B cell (primary cell): Measurements from ENCODE around the gene INAFM2. TPM values are rescaled to one million over a fixed set of nuclear protein-coding genes. Genes with fewer than 3 reads are reported as not detected.

Experiments
- ATAC-seq: fragments of 200-7000 bp; cut with Tn5 transposase; one replicate; pipeline ENCODE4 v1.10.0; 2021; ENCODE audit warnings: low read depth, mild to moderate bottlenecking, moderate number of reproducible peaks, moderate library complexity
- CTCF ChIA-PET: fragments of 350-600 bp; sonication (Branson Sonifier 250); formaldehyde crosslinking; loops from one replicate; lab custom pipeline; 2021; ENCODE audit warnings: antibody characterized with exemption, inconsistent platforms; lab: Charles Lee
- POLR2A ChIA-PET: fragments of 350-600 bp; sonication (Branson Sonifier 250); formaldehyde crosslinking; loops from one replicate; lab custom pipeline; 2021; ENCODE audit warnings: antibody characterized with exemption; lab: Charles Lee
- DNase-seq: peaks from one replicate; pipeline ENCODE4 v3.0.0; 2013
- H2AFZ ChIP-seq: 2 replicates; pipeline ENCODE4 v1.6.1; 2012; ENCODE audit warnings: mild to moderate bottlenecking, low read depth, low read length; ENCODE audit not compliant: insufficient read depth, poor library complexity, severe bottlenecking
- H3K27ac ChIP-seq, 2 donors: 1 replicate in 1 of 2; 2 replicates in 1 of 2; pipeline ENCODE4 v1.5.1; 2012 to 2013; ENCODE audit warnings: low read length in 2 of 2, mild to moderate bottlenecking in 2 of 2, moderate library complexity in 1 of 2
- H3K27me3 ChIP-seq, 4 experiments: fragments of 200-600 bp in 1 of 4; sonication (generic) in 1 of 4; replicated peaks in 1 of 4; 1 replicate in 2 of 4; 2 replicates in 2 of 4; pipeline versions ENCODE4 v1.6.1 to v1.7.0; 2013 to 2016; ENCODE audit warnings: low read length in 3 of 4, mild to moderate bottlenecking in 2 of 4, mixed read lengths in 1 of 4, moderate library complexity in 1 of 4; ENCODE audit not compliant: insufficient read depth in 4 of 4, control insufficient read depth in 3 of 4; ENCODE audit errors: control extremely low read depth in 1 of 4
- H3K36me3 ChIP-seq, 2 experiments: replicated peaks in 1 of 2; 1 replicate in 1 of 2; 2 replicates in 1 of 2; pipeline versions ENCODE4 v1.6.1 to v1.7.1; 2013; ENCODE audit warnings: low read length in 1 of 2; ENCODE audit not compliant: insufficient read depth in 2 of 2, control insufficient read depth in 1 of 2; ENCODE audit errors: control extremely low read depth in 1 of 2, extremely low read depth in 1 of 2
- H3K4me1 ChIP-seq, 2 donors: fragments of 200-600 bp in 1 of 2; sonication (generic) in 1 of 2; 1 replicate in 1 of 2; 2 replicates in 1 of 2; pipeline versions ENCODE4 v1.5.1 to v1.6.1; 2013 to 2017; ENCODE audit warnings: low read length in 2 of 2; ENCODE audit not compliant: control insufficient read depth in 2 of 2, insufficient read depth in 2 of 2
- H3K4me2 ChIP-seq: replicated peaks from 2 replicates; pipeline ENCODE3; 2012; ENCODE audit warnings: mild to moderate bottlenecking, low read depth, low read length; ENCODE audit not compliant: poor library complexity, severe bottlenecking
- H3K4me3 ChIP-seq, 5 experiments: fragments of 200-600 bp in 1 of 5; sonication (generic) in 1 of 5; 1 replicate in 3 of 5; 2 replicates in 2 of 5; pipeline versions ENCODE4 v1.5.1 to v1.7.0; 2011 to 2016; ENCODE audit warnings: low read length in 4 of 5, mild to moderate bottlenecking in 4 of 5, low read depth in 2 of 5, control low read depth in 1 of 5, moderate library complexity in 1 of 5; ENCODE audit not compliant: insufficient read depth in 1 of 5; ENCODE audit errors: control extremely low read depth in 1 of 5, extremely low read depth in 1 of 5
- H3K79me2 ChIP-seq: fragments of 200-600 bp; sonication (generic); one replicate; pipeline ENCODE4 v1.6.0; 2016; ENCODE audit warnings: low read length; ENCODE audit not compliant: control insufficient read depth, insufficient read depth
- H3K9ac ChIP-seq: fragments of 200-600 bp; sonication (generic); 2 replicates; pipeline ENCODE4 v1.6.1; 2017; ENCODE audit warnings: mild to moderate bottlenecking, low read length, moderate library complexity
- H3K9me3 ChIP-seq, 3 donors: one replicate each; pipeline versions ENCODE4 v1.6.1 to v1.7.1; 2013; ENCODE audit warnings: low read length in 2 of 3; ENCODE audit not compliant: control insufficient read depth in 2 of 3, insufficient read depth in 1 of 3; ENCODE audit errors: control extremely low read depth in 1 of 3
- H4K20me1 ChIP-seq: 2 replicates; pipeline ENCODE4 v1.6.0; 2012; ENCODE audit warnings: mild to moderate bottlenecking, low read length; ENCODE audit not compliant: insufficient read depth, control insufficient read depth, poor library complexity, severe bottlenecking
- H3K27ac Mint-ChIP-seq: one replicate; pipeline ENCODE4 v1.8.0; 2021; ENCODE audit warnings: mixed read lengths
- H3K27me3 Mint-ChIP-seq: one replicate; pipeline ENCODE4 v1.8.0; 2021; ENCODE audit warnings: mixed read lengths
- H3K4me1 Mint-ChIP-seq: one replicate; pipeline ENCODE4 v1.8.0; 2021; ENCODE audit warnings: mixed read lengths
- H3K4me3 Mint-ChIP-seq: one replicate; pipeline ENCODE4 v1.8.0; 2021; ENCODE audit warnings: mixed read lengths
- H3K9me3 Mint-ChIP-seq: one replicate; pipeline ENCODE4 v1.8.0; 2022; ENCODE audit warnings: mixed read lengths; ENCODE audit not compliant: insufficient read depth
- EZH2 ChIP-seq: IDR thresholded peaks from 2 replicates; pipeline ENCODE4 v1.6.1; 2012; ENCODE audit warnings: borderline replicate concordance, low read depth, mild to moderate bottlenecking, moderate library complexity, low read length; ENCODE audit not compliant: insufficient read depth, poor library complexity, severe bottlenecking
- WGBS: methylation state at CpG from one replicate; pipeline ENCODE4 v1.1.5; 2013; ENCODE audit warnings: missing lambda C conversion rate; ENCODE audit not compliant: insufficient coverage; 5-methylcytosine and 5-hydroxymethylcytosine counted together
- intact Hi-C: fragments of 100-400 bp; cut with micrococcal nuclease; formaldehyde crosslinking; loops from one replicate; pipeline ENCODE4 v1.10.0; 2022
- polyA plus RNA-seq: library from polyadenylated mRNA; depleted of rRNA; stranded (reverse); fragments of >200 nt; gene quantifications from 2 replicates; pipeline ENCODE4 v1.2.3, GENCODE V29; 2012
- total RNA-seq, 2 donors: library from RNA; stranded (reverse); fragments of 120-200 nt in 1 of 2; gene quantifications; 1 replicate in 1 of 2; 2 replicates in 1 of 2; pipeline versions ENCODE4 v1.2.3 to v1.2.4, GENCODE V29; 2013 to 2022
- TF ChIP-seq, protein P1 (sequence below): fragments of 200-600 bp; IDR thresholded peaks from one replicate; pipeline ENCODE4 v1.8.0; 2022; ENCODE audit warnings: antibody characterized with exemption, mild to moderate bottlenecking

Gene INAFM2
- total and polyA plus RNA-seq, 2 donors (not counting 1 experiment from before 2014, with no cell fraction given), result 3.0 to 7.0 TPM

DNA sequence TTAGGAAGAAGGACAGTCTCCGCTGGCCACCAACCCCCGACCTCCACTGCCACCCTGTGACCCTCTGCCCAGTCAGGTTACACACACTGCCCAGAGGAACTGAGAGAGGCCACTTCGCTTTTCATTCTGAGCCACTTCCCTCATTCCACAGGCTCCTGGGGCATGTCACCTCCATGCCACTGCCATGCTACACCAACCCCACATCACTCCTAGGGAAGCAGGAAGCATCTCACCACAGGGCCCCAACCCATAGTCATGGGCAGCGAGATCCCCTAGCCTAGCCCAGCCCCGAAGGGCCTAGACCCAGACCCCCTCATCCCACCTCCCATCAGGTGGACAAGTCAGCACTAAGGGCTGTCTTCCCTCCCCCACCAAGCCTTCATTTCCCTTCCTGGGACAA, 17.1 kb upstream of the INAFM2 start:
- no peak for DNase-seq
- Histone ChIP-seq H4K20me1 (no peaks in the 10 kb centered on the region), H3K9ac (peak overlapping the region; percentile 92), H3K36me3 (peaks cover 0 to 33% of the 10 kb centered on the region in 2 experiments), H3K4me2 (peak overlapping the region; percentile 92), H3K9me3 (no peaks in the 10 kb centered on the region), H3K79me2 (peaks cover 24% of the 10 kb centered on the region), H3K4me3 (peak overlapping the region; percentile 81 to 98 (median 90)), H3K4me1 (peaks cover 25 to 36% of the 10 kb centered on the region in 2 donors), H2AFZ (peak overlapping the region; percentile 92), H3K27ac (peak overlapping the region in 1 of 2 donors; percentile 59), H3K27me3 (no peaks in the 10 kb centered on the region)
- H3K4me3 Mint-ChIP-seq, result peak overlapping the region; percentile 98
- no peaks in the 10 kb centered on the region for H3K9me3 Mint-ChIP-seq
- peak overlapping the region; percentile 99 for H3K27ac Mint-ChIP-seq
- intact Hi-C loops, result no loop called here
- WGBS, result 42% methylated on average over 5 of the region's 5 CpGs
- H3K4me1 Mint-ChIP-seq, result peaks cover 48% of the 10 kb centered on the region
- POLR2A ChIA-PET, result interaction anchor here (2.9 kb wide), 1 partner anchor 17 kb away, joined by 14 read pairs; the partner anchor contains the start of gene INAFM2
- CTCF ChIA-PET, result interaction anchor here (1.0 to 14.9 kb wide), 9 partner anchors 10 to 89 kb away, joined by 3 to 227 read pairs (median 23); partner anchors contain the start of genes ANKRD63, CCDC9B and INAFM2
- no peaks in the 10 kb centered on the region for H3K27me3 Mint-ChIP-seq
- TF ChIP-seq, protein P1, sequence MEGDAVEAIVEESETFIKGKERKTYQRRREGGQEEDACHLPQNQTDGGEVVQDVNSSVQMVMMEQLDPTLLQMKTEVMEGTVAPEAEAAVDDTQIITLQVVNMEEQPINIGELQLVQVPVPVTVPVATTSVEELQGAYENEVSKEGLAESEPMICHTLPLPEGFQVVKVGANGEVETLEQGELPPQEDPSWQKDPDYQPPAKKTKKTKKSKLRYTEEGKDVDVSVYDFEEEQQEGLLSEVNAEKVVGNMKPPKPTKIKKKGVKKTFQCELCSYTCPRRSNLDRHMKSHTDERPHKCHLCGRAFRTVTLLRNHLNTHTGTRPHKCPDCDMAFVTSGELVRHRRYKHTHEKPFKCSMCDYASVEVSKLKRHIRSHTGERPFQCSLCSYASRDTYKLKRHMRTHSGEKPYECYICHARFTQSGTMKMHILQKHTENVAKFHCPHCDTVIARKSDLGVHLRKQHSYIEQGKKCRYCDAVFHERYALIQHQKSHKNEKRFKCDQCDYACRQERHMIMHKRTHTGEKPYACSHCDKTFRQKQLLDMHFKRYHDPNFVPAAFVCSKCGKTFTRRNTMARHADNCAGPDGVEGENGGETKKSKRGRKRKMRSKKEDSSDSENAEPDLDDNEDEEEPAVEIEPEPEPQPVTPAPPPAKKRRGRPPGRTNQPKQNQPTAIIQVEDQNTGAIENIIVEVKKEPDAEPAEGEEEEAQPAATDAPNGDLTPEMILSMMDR, result no peak
- no peak for TF ChIP-seq EZH2
- no peak for ATAC-seq

DNA sequence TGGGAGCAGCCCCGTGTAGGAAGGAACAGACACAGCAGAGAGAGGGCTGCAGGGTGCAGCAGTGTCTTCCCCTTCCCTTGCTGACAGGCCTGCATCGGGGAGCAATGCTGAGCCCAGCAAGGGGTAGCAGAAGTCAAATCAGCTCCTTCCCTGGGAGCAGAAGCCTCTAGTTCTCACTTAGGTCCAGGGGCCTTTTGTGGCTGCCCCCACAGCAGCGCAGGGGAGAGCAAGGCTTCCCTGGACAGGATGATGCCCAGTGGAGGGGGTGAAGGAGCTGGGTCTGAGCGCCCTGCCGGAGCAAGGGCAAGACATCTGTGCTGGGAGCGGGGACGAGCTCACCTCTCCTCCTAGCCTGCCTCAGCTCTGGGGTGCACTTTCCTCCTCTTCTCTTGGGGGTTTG, 16.6 kb upstream of the INAFM2 start:
- peaks cover 48% of the 10 kb centered on the region for H3K4me1 Mint-ChIP-seq
- H3K27me3 Mint-ChIP-seq, result no peaks in the 10 kb centered on the region
- intact Hi-C loops, result loop anchor here (1.0 kb wide), 2 partner anchors 16 to 31 kb away; partner anchors contain the start of gene INAFM2
- peaks cover 0 to 27% of the 10 kb centered on the region in 2 experiments for H3K36me3 ChIP-seq
- peaks cover 25 to 36% of the 10 kb centered on the region in 2 donors for H3K4me1 ChIP-seq
- H3K27me3 ChIP-seq, result no peaks in the 10 kb centered on the region
- H3K9ac ChIP-seq, result peak overlapping the region; percentile 92
- ChIA-PET CTCF (interaction anchor here (0.7 to 14.9 kb wide), 14 partner anchors 9 to 621 kb away, joined by 3 to 227 read pairs (median 8); partner anchors contain the start of genes ANKRD63, CCDC9B and INAFM2), POLR2A (interaction anchor here (0.6 to 2.9 kb wide), 9 partner anchors 14 to 729 kb away, joined by 3 to 14 read pairs (median 5); partner anchors contain the start of genes BAHD1 and INAFM2)
- H3K27ac ChIP-seq, result peak overlapping the region; percentile 23 to 59
- H3K79me2 ChIP-seq, result peaks cover 24% of the 10 kb centered on the region
- DNase-seq (peak; percentile 37), ATAC-seq (no peak)
- H3K4me3 Mint-ChIP-seq, result peak overlapping the region; percentile 98
- H2AFZ ChIP-seq, result peak overlapping the region; percentile 92
- 18% methylated on average over 5 of the region's 7 CpGs for WGBS
- peak overlapping the region; percentile 92 for H3K4me2 ChIP-seq
- no peak for TF ChIP-seq EZH2
- TF ChIP-seq, protein P1, result no peak
- H3K4me3 ChIP-seq, result peak overlapping the region; percentile 81 to 98 (median 90)
- H3K9me3 ChIP-seq, result no peaks in the 10 kb centered on the region
- no peaks in the 10 kb centered on the region for H3K9me3 Mint-ChIP-seq
- H4K20me1 ChIP-seq, result no peaks in the 10 kb centered on the region
- peak overlapping the region; percentile 99 for H3K27ac Mint-ChIP-seq
